Measurements from ENCODE around the gene IFNE. TPM values are rescaled to one million over a fixed set of nuclear protein-coding genes. Genes with fewer than 3 reads are reported as not detected.
A peak's percentile ranks its signal among the peaks of the same experiment; 100 is the strongest.
"Not testable (repeated sequence)": the region's sequence is repeated elsewhere in the genome, so short reads cannot be mapped to it uniquely, and the experiment has no call there.

The IFNE gene
- total RNA-seq, 1 donor from 2014 or later, result not detected

GRCh38 chr9:21455320-21455719 lies 26.8 kb downstream of the IFNE start:
- TF ChIP-seq CTCF (IDR thresholded peaks at IDR 0.05), result peak; percentile 54
- no peak overlapping the region for H3K4me3 Mint-ChIP-seq (ENCODE audit: unreplicated experiment)
- no peak overlapping the region for H3K27ac Mint-ChIP-seq (ENCODE audit: unreplicated experiment)
- H3K36me3 Mint-ChIP-seq (ENCODE audit: unreplicated experiment), result no peaks in the 10 kb centered on the region
- no peaks in the 10 kb centered on the region for H3K9me3 Mint-ChIP-seq (ENCODE audit: unreplicated experiment)
- peaks cover 37% of the 10 kb centered on the region for H3K27me3 Mint-ChIP-seq (ENCODE audit: unreplicated experiment)
- no peaks in the 10 kb centered on the region for H3K4me1 Mint-ChIP-seq (ENCODE audit: unreplicated experiment)
- no peak for DNase-seq (ENCODE audit: extremely low spot score, unreplicated experiment)

GRCh38 chr9:21454149-21454548 lies 28.0 kb downstream of the IFNE start:
- peaks cover 32% of the 10 kb centered on the region for H3K27me3 Mint-ChIP-seq (ENCODE audit: unreplicated experiment)
- no peak for DNase-seq (ENCODE audit: extremely low spot score, unreplicated experiment)
- no peaks in the 10 kb centered on the region for H3K9me3 Mint-ChIP-seq (ENCODE audit: unreplicated experiment)
- H3K4me1 Mint-ChIP-seq (ENCODE audit: unreplicated experiment), result no peaks in the 10 kb centered on the region
- no peaks in the 10 kb centered on the region for H3K36me3 Mint-ChIP-seq (ENCODE audit: unreplicated experiment)
- no peak overlapping the region for H3K4me3 Mint-ChIP-seq (ENCODE audit: unreplicated experiment)
- no peak for TF ChIP-seq CTCF (IDR thresholded peaks at IDR 0.05)
- H3K27ac Mint-ChIP-seq (ENCODE audit: unreplicated experiment), result no peak overlapping the region

- H3K36me3 Mint-ChIP-seq (ENCODE audit: unreplicated experiment), result no peaks in the 10 kb centered on the region
- TF ChIP-seq CTCF (IDR thresholded peaks at IDR 0.05), result no peak
- no peak overlapping the region for H3K4me3 Mint-ChIP-seq (ENCODE audit: unreplicated experiment)
- H3K9me3 Mint-ChIP-seq (ENCODE audit: unreplicated experiment), result no peaks in the 10 kb centered on the region
- no peak for DNase-seq (ENCODE audit: extremely low spot score, unreplicated experiment)
- no peak overlapping the region for H3K27ac Mint-ChIP-seq (ENCODE audit: unreplicated experiment)
- peaks cover 29% of the 10 kb centered on the region for H3K27me3 Mint-ChIP-seq (ENCODE audit: unreplicated experiment)
- H3K4me1 Mint-ChIP-seq (ENCODE audit: unreplicated experiment), result no peaks in the 10 kb centered on the region
Observed at GRCh38 chr9:21452681-21453080, 29.4 kb downstream of the IFNE start.

GRCh38 chr9:21450733-21451394 lies 31.2 kb downstream of the IFNE start:
- DNase-seq (ENCODE audit: extremely low spot score, unreplicated experiment), result no peak
- TF ChIP-seq CTCF (IDR thresholded peaks at IDR 0.05), result no peak
- Mint-ChIP-seq H3K27ac (ENCODE audit: unreplicated experiment) (no peak overlapping the region), H3K4me1 (ENCODE audit: unreplicated experiment) (no peaks in the 10 kb centered on the region), H3K36me3 (ENCODE audit: unreplicated experiment) (no peaks in the 10 kb centered on the region), H3K9me3 (ENCODE audit: unreplicated experiment) (no peaks in the 10 kb centered on the region), H3K27me3 (ENCODE audit: unreplicated experiment) (peaks cover 21% of the 10 kb centered on the region), H3K4me3 (ENCODE audit: unreplicated experiment) (no peak overlapping the region)

- not testable (repeated sequence) for DNase-seq (ENCODE audit: extremely low spot score, unreplicated experiment); H3K9me3 Mint-ChIP-seq (ENCODE audit: unreplicated experiment); H3K36me3 Mint-ChIP-seq (ENCODE audit: unreplicated experiment); H3K4me3 Mint-ChIP-seq (ENCODE audit: unreplicated experiment); H3K4me1 Mint-ChIP-seq (ENCODE audit: unreplicated experiment); H3K27ac Mint-ChIP-seq (ENCODE audit: unreplicated experiment)
- peaks cover 20% of the 10 kb centered on the region for H3K27me3 Mint-ChIP-seq (ENCODE audit: unreplicated experiment)
Observed at GRCh38 chr9:21449312-21449711, 32.8 kb downstream of the IFNE start.
